ENCODE measurements around the gene AKT2.

DNA sequence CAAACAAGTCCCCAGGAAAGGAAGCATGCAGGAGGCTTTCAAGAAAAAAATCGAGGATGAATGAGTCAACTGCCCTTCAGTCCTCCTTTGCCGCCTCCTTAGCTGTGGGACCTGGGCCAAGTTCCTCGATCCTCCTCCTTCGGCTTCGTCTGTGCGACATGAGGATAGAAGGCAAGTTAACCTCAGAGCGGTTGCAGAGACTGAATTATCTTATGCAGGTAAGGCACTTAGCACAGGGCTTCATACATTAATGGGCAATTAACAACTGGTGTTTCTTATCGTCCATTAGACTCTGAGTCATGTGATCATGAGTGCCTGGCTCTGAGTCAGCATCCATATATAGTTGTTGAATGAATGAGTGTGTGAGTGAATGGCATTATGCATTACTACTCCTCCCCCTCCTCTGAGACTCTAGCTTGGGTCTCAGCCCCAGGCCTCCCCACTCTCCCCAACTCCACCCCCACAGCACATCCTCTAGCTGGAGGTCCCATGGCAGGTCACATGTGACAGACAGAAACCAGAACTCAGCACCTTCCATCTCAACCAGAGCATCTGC, 65.3 kb downstream of the AKT2 start:
- TF ChIP-seq, protein P1, sequence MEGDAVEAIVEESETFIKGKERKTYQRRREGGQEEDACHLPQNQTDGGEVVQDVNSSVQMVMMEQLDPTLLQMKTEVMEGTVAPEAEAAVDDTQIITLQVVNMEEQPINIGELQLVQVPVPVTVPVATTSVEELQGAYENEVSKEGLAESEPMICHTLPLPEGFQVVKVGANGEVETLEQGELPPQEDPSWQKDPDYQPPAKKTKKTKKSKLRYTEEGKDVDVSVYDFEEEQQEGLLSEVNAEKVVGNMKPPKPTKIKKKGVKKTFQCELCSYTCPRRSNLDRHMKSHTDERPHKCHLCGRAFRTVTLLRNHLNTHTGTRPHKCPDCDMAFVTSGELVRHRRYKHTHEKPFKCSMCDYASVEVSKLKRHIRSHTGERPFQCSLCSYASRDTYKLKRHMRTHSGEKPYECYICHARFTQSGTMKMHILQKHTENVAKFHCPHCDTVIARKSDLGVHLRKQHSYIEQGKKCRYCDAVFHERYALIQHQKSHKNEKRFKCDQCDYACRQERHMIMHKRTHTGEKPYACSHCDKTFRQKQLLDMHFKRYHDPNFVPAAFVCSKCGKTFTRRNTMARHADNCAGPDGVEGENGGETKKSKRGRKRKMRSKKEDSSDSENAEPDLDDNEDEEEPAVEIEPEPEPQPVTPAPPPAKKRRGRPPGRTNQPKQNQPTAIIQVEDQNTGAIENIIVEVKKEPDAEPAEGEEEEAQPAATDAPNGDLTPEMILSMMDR (IDR thresholded peaks at IDR 0.05), result no peak
- no peak for TF ChIP-seq POLR2A (IDR thresholded peaks at IDR 0.05)

Measured in vagina (tissue), 2 donors.